ENCODE results near the gene ATG16L2. TPM values are rescaled to one million over a fixed set of nuclear protein-coding genes. Genes with fewer than 3 reads are reported as not detected.

ATG16L2 gene
- total RNA-seq, 3 donors from 2014 or later, result 37.7 to 64.3 (median 52.5) TPM

DNA sequence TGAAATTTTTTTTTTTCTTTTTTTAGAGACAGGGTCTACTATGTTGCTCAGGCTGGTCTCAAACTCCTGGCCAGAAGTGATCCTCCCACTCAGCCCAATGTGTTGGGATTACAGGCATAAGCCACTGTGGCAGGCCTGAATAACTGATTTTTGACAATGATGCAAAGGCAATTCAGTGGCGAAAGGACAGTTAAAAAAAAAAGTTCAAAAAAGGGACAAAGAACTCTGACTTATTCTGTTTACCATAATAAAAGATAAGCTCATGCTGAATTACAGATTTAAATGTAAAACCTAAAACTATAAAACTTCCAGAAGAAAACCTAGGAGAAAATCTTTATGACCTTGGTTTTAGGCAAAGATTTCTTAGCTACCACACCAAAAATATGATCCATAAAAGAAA lies 48.9 kb downstream of the ATG16L2 start:
- no peak overlapping the region for H3K4me3 ChIP-seq
- DNase-seq, result no peak
- ATAC-seq, result no peak
- H3K4me1 ChIP-seq (ENCODE audit: low read depth), result no peaks in the 10 kb centered on the region
- H3K9me3 ChIP-seq, result no peaks in the 10 kb centered on the region
- no peak for TF ChIP-seq CTCF (IDR thresholded peaks at IDR 0.05)
- intact Hi-C loops (cut with DNase I, micrococcal nuclease), result no loop called here
- no peaks in the 10 kb centered on the region for H3K36me3 ChIP-seq (ENCODE audit: low read depth)

GRCh38 chr11:72863916-72864315 lies 49.7 kb downstream of the ATG16L2 start:
- TF ChIP-seq CTCF (IDR thresholded peaks at IDR 0.05), result no peak
- Histone ChIP-seq H3K4me3 (no peak overlapping the region), H3K4me1 (ENCODE audit: low read depth) (no peaks in the 10 kb centered on the region), H3K36me3 (ENCODE audit: low read depth) (no peaks in the 10 kb centered on the region), H3K9me3 (no peaks in the 10 kb centered on the region)
- intact Hi-C loops (cut with DNase I, micrococcal nuclease), result no loop called here
- ATAC-seq, result no peak
- no peak for DNase-seq

- no peak for DNase-seq
- Histone ChIP-seq H3K4me3 (no peak overlapping the region), H3K36me3 (ENCODE audit: low read depth) (no peaks in the 10 kb centered on the region), H3K4me1 (ENCODE audit: low read depth) (no peaks in the 10 kb centered on the region), H3K9me3 (no peaks in the 10 kb centered on the region)
- intact Hi-C loops (cut with DNase I, micrococcal nuclease), result no loop called here
- no peak for TF ChIP-seq CTCF (IDR thresholded peaks at IDR 0.05)
- ATAC-seq, result no peak
Measured at GRCh38 chr11:72864702-72865655, 50.8 kb downstream of the ATG16L2 start.

GRCh38 chr11:72867970-72868369 lies 53.8 kb downstream of the ATG16L2 start:
- H3K36me3 ChIP-seq (ENCODE audit: low read depth), result no peaks in the 10 kb centered on the region
- no peak for TF ChIP-seq CTCF (IDR thresholded peaks at IDR 0.05)
- H3K9me3 ChIP-seq, result no peaks in the 10 kb centered on the region
- ATAC-seq (no peak), DNase-seq (no peak)
- intact Hi-C loops (cut with DNase I, micrococcal nuclease), result no loop called here
- no peaks in the 10 kb centered on the region for H3K4me1 ChIP-seq (ENCODE audit: low read depth)
- H3K4me3 ChIP-seq, result no peak overlapping the region

DNA sequence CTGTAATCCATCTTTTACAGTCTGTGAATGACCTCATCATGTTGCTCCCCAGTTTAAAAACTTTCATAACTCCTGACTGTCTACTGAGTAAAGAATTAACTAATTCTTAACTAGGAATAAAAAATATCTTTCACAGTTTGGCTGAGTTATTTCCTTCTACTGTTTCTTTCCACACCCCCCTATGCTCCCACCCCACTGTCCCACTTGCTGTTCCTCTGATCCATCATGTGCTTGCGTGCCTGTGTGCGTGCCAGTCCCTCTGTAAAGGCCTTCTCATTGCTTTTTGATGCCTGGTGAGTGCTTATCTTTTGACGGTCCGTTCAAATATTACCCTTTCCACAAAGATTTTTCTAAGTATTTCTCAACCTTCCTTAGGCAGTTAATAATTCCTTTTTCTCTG lies 55.6 kb downstream of the ATG16L2 start:
- ATAC-seq (no peak), DNase-seq (no peak)
- H3K9me3 ChIP-seq, result no peaks in the 10 kb centered on the region
- TF ChIP-seq CTCF (IDR thresholded peaks at IDR 0.05), result no peak
- intact Hi-C loops (cut with DNase I, micrococcal nuclease), result no loop called here
- H3K4me1 ChIP-seq (ENCODE audit: low read depth), result no peaks in the 10 kb centered on the region
- no peak overlapping the region for H3K4me3 ChIP-seq
- H3K36me3 ChIP-seq (ENCODE audit: low read depth), result no peaks in the 10 kb centered on the region

Measured in mucosa of descending colon (tissue), 3 donors.